ENCODE results near the gene HIVEP3.

Gene HIVEP3

GRCh38 chr1:41515131-41515678, 403.5 kb downstream of the HIVEP3 start:
- no peak overlapping the region for H4K8ac ChIP-seq (ENCODE audit: low read depth, low read length)
- no peak overlapping the region for H3K4me2 ChIP-seq (ENCODE audit: low read length)
- no peak overlapping the region for H2BK5ac ChIP-seq (ENCODE audit: low read length)
- H2BK15ac ChIP-seq (replicated peaks; ENCODE audit: low read depth): no peak overlapping the region
- no peak overlapping the region for H3K4ac ChIP-seq (ENCODE audit: low read depth, low read length)
- no peak overlapping the region for H3K27ac ChIP-seq (ENCODE audit: low read depth, low read length)
- no peak overlapping the region for H3K18ac ChIP-seq (ENCODE audit: low read length)
- H3K27me3 ChIP-seq (ENCODE audit: insufficient read depth, low read length, poor library complexity): no peaks in the 10 kb centered on the region
- H2AK5ac ChIP-seq (ENCODE audit: low read length): no peak overlapping the region
- H2BK120ac ChIP-seq (ENCODE audit: low read depth, low read length): no peak overlapping the region
- no peak overlapping the region for H3K56ac ChIP-seq (ENCODE audit: low read length)
- peaks cover 4% of the 10 kb centered on the region for H3K4me1 ChIP-seq (ENCODE audit: control insufficient read depth, low read depth, low read length)
- no peak overlapping the region for H3K23ac ChIP-seq (ENCODE audit: low read length)
- no CpG with 5 or more reads among the region's 5 CpGs for WGBS (ENCODE audit: extremely low coverage, insufficient coverage, low lambda C conversion rate)
- no peaks in the 10 kb centered on the region for H3K36me3 ChIP-seq (ENCODE audit: control insufficient read depth, insufficient read depth, low read length)
- H3K79me1 ChIP-seq (ENCODE audit: low read length): no peaks in the 10 kb centered on the region
- H4K5ac ChIP-seq (ENCODE audit: low read length): no peak overlapping the region
- H3K9ac ChIP-seq (ENCODE audit: low read length): no peak overlapping the region
- H3K79me2 ChIP-seq (ENCODE audit: control insufficient read depth, insufficient read depth, low read length): no peaks in the 10 kb centered on the region
- DNase-seq: peak; percentile 45
- no peak overlapping the region for H3K4me3 ChIP-seq (ENCODE audit: low read length)

GRCh38 chr1:41514381-41514780, 404.3 kb downstream of the HIVEP3 start:
- H3K36me3 ChIP-seq (ENCODE audit: control insufficient read depth, insufficient read depth, low read length): no peaks in the 10 kb centered on the region
- DNase-seq: no peak
- H3K23ac ChIP-seq (ENCODE audit: low read length): no peak overlapping the region
- H3K4me3 ChIP-seq (ENCODE audit: low read length): no peak overlapping the region
- H3K9ac ChIP-seq (ENCODE audit: low read length): no peak overlapping the region
- no peak overlapping the region for H3K4me2 ChIP-seq (ENCODE audit: low read length)
- H3K4me1 ChIP-seq (ENCODE audit: control insufficient read depth, low read depth, low read length): peaks cover 4% of the 10 kb centered on the region
- no peaks in the 10 kb centered on the region for H3K27me3 ChIP-seq (ENCODE audit: insufficient read depth, low read length, poor library complexity)
- H2BK15ac ChIP-seq (replicated peaks; ENCODE audit: low read depth): no peak overlapping the region
- H2BK120ac ChIP-seq (ENCODE audit: low read depth, low read length): no peak overlapping the region
- H4K5ac ChIP-seq (ENCODE audit: low read length): no peak overlapping the region
- no peak overlapping the region for H3K56ac ChIP-seq (ENCODE audit: low read length)
- no CpG with 5 or more reads among the region's 8 CpGs for WGBS (ENCODE audit: extremely low coverage, insufficient coverage, low lambda C conversion rate)
- H4K8ac ChIP-seq (ENCODE audit: low read depth, low read length): no peak overlapping the region
- no peak overlapping the region for H3K27ac ChIP-seq (ENCODE audit: low read depth, low read length)
- no peaks in the 10 kb centered on the region for H3K79me2 ChIP-seq (ENCODE audit: control insufficient read depth, insufficient read depth, low read length)
- H3K4ac ChIP-seq (ENCODE audit: low read depth, low read length): no peak overlapping the region
- H2AK5ac ChIP-seq (ENCODE audit: low read length): no peak overlapping the region
- H3K79me1 ChIP-seq (ENCODE audit: low read length): no peaks in the 10 kb centered on the region
- H3K18ac ChIP-seq (ENCODE audit: low read length): no peak overlapping the region
- no peak overlapping the region for H2BK5ac ChIP-seq (ENCODE audit: low read length)

GRCh38 chr1:41513383-41513735, 405.4 kb downstream of the HIVEP3 start:
- H4K8ac ChIP-seq (ENCODE audit: low read depth, low read length): no peak overlapping the region
- no peak overlapping the region for H3K27ac ChIP-seq (ENCODE audit: low read depth, low read length)
- H3K79me2 ChIP-seq (ENCODE audit: control insufficient read depth, insufficient read depth, low read length): no peaks in the 10 kb centered on the region
- H2AK5ac ChIP-seq (ENCODE audit: low read length): no peak overlapping the region
- no peak overlapping the region for H2BK120ac ChIP-seq (ENCODE audit: low read depth, low read length)
- no peak overlapping the region for H3K56ac ChIP-seq (ENCODE audit: low read length)
- peaks cover 4% of the 10 kb centered on the region for H3K4me1 ChIP-seq (ENCODE audit: control insufficient read depth, low read depth, low read length)
- no peak overlapping the region for H2BK5ac ChIP-seq (ENCODE audit: low read length)
- no CpG with 5 or more reads among the region's 17 CpGs for WGBS (ENCODE audit: extremely low coverage, insufficient coverage, low lambda C conversion rate)
- H3K36me3 ChIP-seq (ENCODE audit: control insufficient read depth, insufficient read depth, low read length): no peaks in the 10 kb centered on the region
- no peak overlapping the region for H2BK15ac ChIP-seq (replicated peaks; ENCODE audit: low read depth)
- no peaks in the 10 kb centered on the region for H3K79me1 ChIP-seq (ENCODE audit: low read length)
- no peak overlapping the region for H3K18ac ChIP-seq (ENCODE audit: low read length)
- no peak overlapping the region for H3K4me3 ChIP-seq (ENCODE audit: low read length)
- no peak overlapping the region for H3K9ac ChIP-seq (ENCODE audit: low read length)
- H3K4ac ChIP-seq (ENCODE audit: low read depth, low read length): no peak overlapping the region
- no peak overlapping the region for H4K5ac ChIP-seq (ENCODE audit: low read length)
- H3K4me2 ChIP-seq (ENCODE audit: low read length): no peak overlapping the region
- H3K27me3 ChIP-seq (ENCODE audit: insufficient read depth, low read length, poor library complexity): no peaks in the 10 kb centered on the region
- H3K23ac ChIP-seq (ENCODE audit: low read length): no peak overlapping the region
- DNase-seq: no peak

GRCh38 chr1:41512701-41513382, 405.9 kb downstream of the HIVEP3 start:
- H3K56ac ChIP-seq (ENCODE audit: low read length): no peak overlapping the region
- H3K4me1 ChIP-seq (ENCODE audit: control insufficient read depth, low read depth, low read length): peaks cover 4% of the 10 kb centered on the region
- H3K4me3 ChIP-seq (ENCODE audit: low read length): no peak overlapping the region
- no peak overlapping the region for H3K4ac ChIP-seq (ENCODE audit: low read depth, low read length)
- no peaks in the 10 kb centered on the region for H3K79me1 ChIP-seq (ENCODE audit: low read length)
- no peak overlapping the region for H2BK120ac ChIP-seq (ENCODE audit: low read depth, low read length)
- no peaks in the 10 kb centered on the region for H3K36me3 ChIP-seq (ENCODE audit: control insufficient read depth, insufficient read depth, low read length)
- no peak for DNase-seq
- no peaks in the 10 kb centered on the region for H3K27me3 ChIP-seq (ENCODE audit: insufficient read depth, low read length, poor library complexity)
- no peak overlapping the region for H3K18ac ChIP-seq (ENCODE audit: low read length)
- no peak overlapping the region for H3K23ac ChIP-seq (ENCODE audit: low read length)
- H3K4me2 ChIP-seq (ENCODE audit: low read length): no peak overlapping the region
- no peaks in the 10 kb centered on the region for H3K79me2 ChIP-seq (ENCODE audit: control insufficient read depth, insufficient read depth, low read length)
- no peak overlapping the region for H2AK5ac ChIP-seq (ENCODE audit: low read length)
- H3K27ac ChIP-seq (ENCODE audit: low read depth, low read length): no peak overlapping the region
- no peak overlapping the region for H3K9ac ChIP-seq (ENCODE audit: low read length)
- no peak overlapping the region for H2BK15ac ChIP-seq (replicated peaks; ENCODE audit: low read depth)
- WGBS (ENCODE audit: extremely low coverage, insufficient coverage, low lambda C conversion rate): no CpG with 5 or more reads among the region's 27 CpGs
- H4K5ac ChIP-seq (ENCODE audit: low read length): no peak overlapping the region
- H4K8ac ChIP-seq (ENCODE audit: low read depth, low read length): no peak overlapping the region
- no peak overlapping the region for H2BK5ac ChIP-seq (ENCODE audit: low read length)

GRCh38 chr1:41511239-41511540, 407.5 kb downstream of the HIVEP3 start:
- Histone ChIP-seq H3K36me3 (ENCODE audit: control insufficient read depth, insufficient read depth, low read length) (no peaks in the 10 kb centered on the region), H2BK120ac (ENCODE audit: low read depth, low read length) (no peak overlapping the region), H2AK5ac (ENCODE audit: low read length) (no peak overlapping the region), H3K9ac (ENCODE audit: low read length) (no peak overlapping the region), H3K4me2 (ENCODE audit: low read length) (no peak overlapping the region), H4K5ac (ENCODE audit: low read length) (no peak overlapping the region), H3K27ac (ENCODE audit: low read depth, low read length) (no peak overlapping the region), H3K79me2 (ENCODE audit: control insufficient read depth, insufficient read depth, low read length) (no peaks in the 10 kb centered on the region), H3K4ac (ENCODE audit: low read depth, low read length) (no peak overlapping the region), H4K8ac (ENCODE audit: low read depth, low read length) (no peak overlapping the region), H2BK5ac (ENCODE audit: low read length) (no peak overlapping the region), H3K18ac (ENCODE audit: low read length) (no peak overlapping the region), H2BK15ac (replicated peaks; ENCODE audit: low read depth) (no peak overlapping the region), H3K4me1 (ENCODE audit: control insufficient read depth, low read depth, low read length) (peaks cover 4% of the 10 kb centered on the region), H3K56ac (ENCODE audit: low read length) (no peak overlapping the region), H3K27me3 (ENCODE audit: insufficient read depth, low read length, poor library complexity) (no peaks in the 10 kb centered on the region), H3K79me1 (ENCODE audit: low read length) (no peaks in the 10 kb centered on the region), H3K4me3 (ENCODE audit: low read length) (no peak overlapping the region), H3K23ac (ENCODE audit: low read length) (no peak overlapping the region)
- DNase-seq: no peak
- WGBS (ENCODE audit: extremely low coverage, insufficient coverage, low lambda C conversion rate): no CpG with 5 or more reads among the region's 7 CpGs
